Endodermal cell (in vitro differentiated cells): ENCODE data around the gene CBFA2T3. TPM values are rescaled to one million over a fixed set of nuclear protein-coding genes. Genes with fewer than 3 reads are reported as not detected.
A peak's percentile ranks its signal among the peaks of the same experiment; 100 is the strongest.

ENCODE experiments used
- DNase-seq: peaks from one replicate; pipeline ENCODE4 v3.0.0-alpha.2; 2017
- H3K27ac ChIP-seq: 2 replicates; pipeline ENCODE4 v1.5.1; 2013; ENCODE audit warnings: mild to moderate bottlenecking, low read depth, low read length, moderate library complexity
- H3K27me3 ChIP-seq: 2 replicates; pipeline ENCODE4 v1.6.1; 2013; ENCODE audit warnings: mild to moderate bottlenecking, low read length, moderate library complexity; ENCODE audit not compliant: insufficient read depth, control insufficient read depth, poor library complexity, severe bottlenecking
- H3K36me3 ChIP-seq: 2 replicates; pipeline ENCODE4 v1.7.0; 2013; ENCODE audit warnings: mild to moderate bottlenecking, low read length, moderate library complexity; ENCODE audit not compliant: control insufficient read depth, insufficient read depth
- H3K4me1 ChIP-seq: one replicate; pipeline ENCODE4 v1.7.0; 2013; ENCODE audit warnings: low read length; ENCODE audit not compliant: control insufficient read depth, insufficient read depth
- H3K4me3 ChIP-seq: 2 replicates; pipeline ENCODE4 v1.5.1; 2013; ENCODE audit warnings: mild to moderate bottlenecking, low read length, moderate library complexity
- H3K9ac ChIP-seq: 2 replicates; pipeline ENCODE4 v1.6.1; 2013; ENCODE audit warnings: mild to moderate bottlenecking, low read length, moderate library complexity; ENCODE audit not compliant: poor library complexity, severe bottlenecking; ENCODE audit errors: extremely low read depth
- H3K9me3 ChIP-seq: 2 replicates; pipeline ENCODE4 v1.6.1; 2013; ENCODE audit warnings: mild to moderate bottlenecking, low read length, moderate library complexity; ENCODE audit not compliant: control insufficient read depth
- H3K27ac Mint-ChIP-seq: 2 replicates; pipeline ENCODE4 v1.8.0; 2020; ENCODE audit warnings: mixed read lengths
- H3K27me3 Mint-ChIP-seq: 2 replicates; pipeline ENCODE4 v1.8.0; 2021; ENCODE audit warnings: mild to moderate bottlenecking, mixed read lengths; ENCODE audit not compliant: insufficient read depth
- H3K36me3 Mint-ChIP-seq: 2 replicates; pipeline ENCODE4 v1.8.0; 2020; ENCODE audit warnings: low read depth, mixed read lengths
- H3K4me1 Mint-ChIP-seq: 2 replicates; pipeline ENCODE4 v1.8.0; 2020; ENCODE audit warnings: mixed read lengths
- H3K4me3 Mint-ChIP-seq: 2 replicates; pipeline ENCODE4 v1.8.0; 2020; ENCODE audit warnings: mild to moderate bottlenecking, moderate library complexity, mixed read lengths
- H3K9me3 Mint-ChIP-seq: 2 replicates; pipeline ENCODE4 v1.8.0; 2020; ENCODE audit warnings: mild to moderate bottlenecking, mixed read lengths
- WGBS, 2 experiments: methylation state at CpG; one replicate each; pipeline versions ENCODE4 v1.1.5 to v1.1.7; 2013; ENCODE audit warnings: missing lambda C conversion rate in 2 of 2, mixed read lengths in 1 of 2; ENCODE audit not compliant: insufficient coverage in 1 of 2, insufficient read length in 1 of 2; 5-methylcytosine and 5-hydroxymethylcytosine counted together
- total RNA-seq, 2 donors: library from RNA; stranded (reverse); fragmentation: NEBNext Ultra II Directional in 1 of 2; extraction: Animal tissue kit (Norgen Biotek cat#: 25700) in 1 of 2; gene quantifications; 2 replicates in 1 of 2; 3 replicates in 1 of 2; pipeline ENCODE4 v1.2.1, GENCODE V29; 2021
- TF ChIP-seq, protein P1 (sequence below): fragments of 200-600 bp; sonication (generic); conservative IDR thresholded peaks from 2 replicates; pipeline ENCODE4 v1.5.0; 2021; ENCODE audit warnings: antibody characterized with exemption, mild to moderate bottlenecking

Gene CBFA2T3
- total RNA-seq, 2 donors from 2014 or later: 1.0 to 3.1 TPM

DNA sequence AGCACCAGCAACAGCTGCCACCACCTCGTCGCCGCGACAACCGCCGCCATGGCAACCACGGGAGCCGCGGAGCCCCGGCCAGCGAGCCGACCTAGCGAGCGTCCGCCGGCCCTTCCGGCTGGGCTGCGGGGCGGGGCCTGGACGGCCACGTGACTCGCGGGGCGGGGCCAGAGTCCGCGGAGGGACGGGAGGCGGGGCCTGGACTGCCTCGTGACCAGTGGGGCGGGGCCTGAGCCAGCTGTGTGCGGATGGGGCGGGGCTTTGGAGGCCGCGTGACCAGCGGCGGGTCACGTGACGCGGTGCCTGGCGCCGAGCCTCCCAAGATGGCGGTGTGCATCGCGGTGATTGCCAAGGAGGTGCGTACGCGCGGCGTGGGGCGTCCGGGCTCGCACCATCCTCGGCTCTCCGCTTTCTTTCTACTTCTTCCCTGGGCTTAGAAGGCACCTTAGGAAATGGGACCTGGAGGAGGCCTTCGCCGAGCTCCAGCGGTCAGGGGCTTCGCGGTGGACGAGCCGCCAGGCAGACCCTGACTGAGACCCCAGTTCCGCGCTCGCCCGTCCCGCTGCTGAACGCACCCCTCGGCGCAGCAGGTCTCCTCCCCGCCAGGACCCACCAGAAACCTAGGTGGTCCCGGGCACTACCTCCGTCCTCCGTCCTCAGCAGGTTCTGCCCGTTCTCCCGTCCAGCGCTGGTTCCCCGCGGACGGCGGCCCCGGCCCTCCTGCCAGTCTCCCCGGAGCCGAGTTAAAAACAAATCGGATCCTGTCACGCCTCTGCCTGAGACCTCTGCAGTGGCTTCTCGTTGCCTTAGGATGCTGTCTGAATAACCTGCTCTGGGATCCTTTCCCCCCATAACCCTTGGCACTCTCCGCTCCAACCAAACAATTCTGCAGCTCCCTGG is 119.9 kb downstream of the CBFA2T3 start, which contains the start of the genes GALNS and TRAPPC2L:
Gene GALNS (minus strand): TSS at position 120 of the 900 bp plus-strand sequence. CDS start 70 bp downstream, at position 50.
Gene TRAPPC2L (plus strand): TSS at position 300 of the 900 bp plus-strand sequence. CDS start 24 bp downstream, at position 324.
- Histone ChIP-seq H3K27ac (peak within 1 kb of the TSS; percentile 76), H3K27me3 (no peaks in the 10 kb centered on the region), H3K9me3 (no peaks in the 10 kb centered on the region), H3K4me3 (peak within 1 kb of the TSS; percentile 92), H3K9ac (peak within 1 kb of the TSS; percentile 91), H3K36me3 (peaks cover 26% of the 10 kb centered on the region), H3K4me1 (no peaks in the 10 kb centered on the region)
- peak; percentile 99 for DNase-seq
- 0 to 1% methylated on average over 43 to 87 of the region's 87 CpGs for WGBS, 2 experiments
- Mint-ChIP-seq H3K9me3 (peaks cover 1% of the 10 kb centered on the region), H3K4me1 (peaks cover 4% of the 10 kb centered on the region), H3K27me3 (no peaks in the 10 kb centered on the region), H3K4me3 (peak within 1 kb of the TSS; percentile 91), H3K27ac (peak within 1 kb of the TSS; percentile 95), H3K36me3 (peaks cover 40% of the 10 kb centered on the region)
- TF ChIP-seq, protein P1, sequence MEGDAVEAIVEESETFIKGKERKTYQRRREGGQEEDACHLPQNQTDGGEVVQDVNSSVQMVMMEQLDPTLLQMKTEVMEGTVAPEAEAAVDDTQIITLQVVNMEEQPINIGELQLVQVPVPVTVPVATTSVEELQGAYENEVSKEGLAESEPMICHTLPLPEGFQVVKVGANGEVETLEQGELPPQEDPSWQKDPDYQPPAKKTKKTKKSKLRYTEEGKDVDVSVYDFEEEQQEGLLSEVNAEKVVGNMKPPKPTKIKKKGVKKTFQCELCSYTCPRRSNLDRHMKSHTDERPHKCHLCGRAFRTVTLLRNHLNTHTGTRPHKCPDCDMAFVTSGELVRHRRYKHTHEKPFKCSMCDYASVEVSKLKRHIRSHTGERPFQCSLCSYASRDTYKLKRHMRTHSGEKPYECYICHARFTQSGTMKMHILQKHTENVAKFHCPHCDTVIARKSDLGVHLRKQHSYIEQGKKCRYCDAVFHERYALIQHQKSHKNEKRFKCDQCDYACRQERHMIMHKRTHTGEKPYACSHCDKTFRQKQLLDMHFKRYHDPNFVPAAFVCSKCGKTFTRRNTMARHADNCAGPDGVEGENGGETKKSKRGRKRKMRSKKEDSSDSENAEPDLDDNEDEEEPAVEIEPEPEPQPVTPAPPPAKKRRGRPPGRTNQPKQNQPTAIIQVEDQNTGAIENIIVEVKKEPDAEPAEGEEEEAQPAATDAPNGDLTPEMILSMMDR: no peak

DNA sequence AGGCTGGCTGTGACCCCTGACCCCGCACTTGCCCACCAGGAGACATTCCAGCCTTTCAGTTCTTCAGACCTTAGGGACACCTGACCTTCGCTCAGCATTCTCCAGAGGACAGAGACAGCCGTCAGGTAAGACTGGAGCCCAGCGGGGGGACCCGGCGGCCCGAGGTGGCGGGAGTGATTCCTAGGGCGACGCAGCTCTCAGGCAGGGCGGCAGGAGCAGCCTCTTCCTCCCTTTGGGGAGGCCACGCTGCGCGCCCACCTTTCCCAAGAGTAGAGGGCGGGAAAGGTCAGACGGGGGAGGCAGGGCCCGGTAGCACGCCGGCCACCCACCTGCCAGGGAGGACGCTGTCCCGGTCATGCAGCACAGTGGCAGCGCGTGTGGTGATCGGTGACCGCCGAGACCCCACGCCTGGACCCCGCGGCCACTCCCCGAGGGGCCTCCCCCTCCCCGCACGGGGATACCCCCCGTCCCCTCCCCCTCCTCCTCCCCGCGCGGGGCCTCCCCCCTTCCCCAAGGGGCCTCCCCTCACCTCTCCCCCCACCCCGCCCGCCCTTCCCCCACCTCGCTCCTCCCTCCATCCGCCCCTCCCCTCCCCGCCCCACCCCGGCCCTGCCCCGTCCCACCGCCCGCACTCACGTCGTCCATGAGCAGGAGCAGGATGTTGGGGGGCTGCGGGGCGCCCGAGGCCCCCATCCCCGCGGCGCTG is 120.7 kb downstream of the CBFA2T3 start:
- peak overlapping the region; percentile 11 for H3K9ac ChIP-seq

DNA sequence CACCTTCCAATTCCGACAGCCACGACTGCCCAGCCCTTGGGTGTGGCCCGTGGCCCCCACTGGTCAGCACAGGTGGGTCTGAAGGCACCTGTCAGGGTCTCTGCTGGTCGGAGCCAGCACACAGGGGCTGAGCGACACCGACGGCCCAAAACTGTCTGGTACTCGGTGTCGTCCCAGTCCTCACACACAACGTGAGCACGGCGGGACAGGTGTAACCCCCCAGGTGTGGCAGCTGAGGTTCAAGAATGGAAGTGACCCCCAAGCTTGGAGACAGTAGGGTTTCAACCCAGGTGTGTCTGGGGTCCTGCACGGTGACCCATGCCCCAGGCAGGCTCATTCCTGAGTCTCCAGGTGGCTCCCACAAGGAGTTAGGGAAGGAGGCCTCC is 121.3 kb downstream of the CBFA2T3 start:
- Mint-ChIP-seq H3K4me3 (peak overlapping the region; percentile 91), H3K27ac (no peak overlapping the region), H3K36me3 (peaks cover 39% of the 10 kb centered on the region), H3K27me3 (no peaks in the 10 kb centered on the region), H3K9me3 (peaks cover 4% of the 10 kb centered on the region), H3K4me1 (peaks cover 4% of the 10 kb centered on the region)
- Histone ChIP-seq H3K9ac (no peak overlapping the region), H3K4me3 (peak overlapping the region; percentile 74), H3K9me3 (no peaks in the 10 kb centered on the region), H3K27ac (no peak overlapping the region), H3K4me1 (no peaks in the 10 kb centered on the region), H3K27me3 (no peaks in the 10 kb centered on the region), H3K36me3 (peaks cover 23% of the 10 kb centered on the region)
- no peak for DNase-seq
- TF ChIP-seq, protein P1: no peak
- WGBS, 2 experiments: 88 to 91% methylated on average over 13 of the region's 13 CpGs

More for the DNA sequence above, 120.7 kb downstream of the CBFA2T3 start:
- 9 to 31% methylated on average over 9 to 38 of the region's 53 CpGs for WGBS, 2 experiments
- H3K4me3 Mint-ChIP-seq: peak overlapping the region; percentile 91
- no peaks in the 10 kb centered on the region for H3K27me3 Mint-ChIP-seq
- no peak overlapping the region for H3K27ac ChIP-seq
- H3K27ac Mint-ChIP-seq: no peak overlapping the region
- peaks cover 26% of the 10 kb centered on the region for H3K36me3 ChIP-seq
- H3K9me3 ChIP-seq: no peaks in the 10 kb centered on the region
- H3K9me3 Mint-ChIP-seq: peaks cover 2% of the 10 kb centered on the region
- no peaks in the 10 kb centered on the region for H3K4me1 ChIP-seq
- H3K27me3 ChIP-seq: no peaks in the 10 kb centered on the region
- peak; percentile 76 for DNase-seq
- peak overlapping the region; percentile 92 for H3K4me3 ChIP-seq
- peaks cover 40% of the 10 kb centered on the region for H3K36me3 Mint-ChIP-seq
- TF ChIP-seq, protein P1: no peak
- H3K4me1 Mint-ChIP-seq: peaks cover 4% of the 10 kb centered on the region
